Thyroid gland (tissue), 4 donors: ENCODE measurements around the gene NDUFV1. TPM values are rescaled to one million over a fixed set of nuclear protein-coding genes. Genes with fewer than 3 reads are reported as not detected.
"Not testable (repeated sequence)": the region's sequence is repeated elsewhere in the genome, so short reads cannot be mapped to it uniquely, and the experiment has no call there.

ENCODE experiments used
- DNase-seq, 2 donors: peaks; one replicate each; pipeline ENCODE4 v3.0.0-alpha.2; 2019
- H3K27ac ChIP-seq, 3 donors: fragments of 200-600 bp; sonication (generic); 1 replicate in 2 of 3; 2 replicates in 1 of 3; pipeline ENCODE4 v1.5.1; 2016 to 2019; ENCODE audit warnings: mild to moderate bottlenecking in 1 of 3, moderate library complexity in 1 of 3
- H3K27me3 ChIP-seq: fragments of 200-600 bp; sonication (generic); one replicate; pipeline ENCODE4 v1.5.1; 2019
- H3K36me3 ChIP-seq, 2 donors: fragments of 200-600 bp; sonication (generic); one replicate each; pipeline ENCODE4 v1.5.1; 2016 to 2019
- H3K4me1 ChIP-seq, 2 donors: fragments of 200-600 bp; sonication (generic); one replicate each; pipeline ENCODE4 v1.5.1; 2017 to 2019
- H3K4me3 ChIP-seq, 3 donors: fragments of 200-600 bp; sonication (generic); replicated peaks in 1 of 3; 1 replicate in 2 of 3; 2 replicates in 1 of 3; pipeline ENCODE4 v1.5.1; 2016; ENCODE audit warnings: mild to moderate bottlenecking in 1 of 3
- H3K9me3 ChIP-seq: fragments of 200-600 bp; sonication (generic); one replicate; pipeline ENCODE4 v1.5.1; 2017
- CTCF ChIP-seq, 6 experiments: fragments of 200-600 bp in 3 of 6; fragments of 450-650 bp in 3 of 6; sonication (generic) in 3 of 6; IDR thresholded peaks; one replicate each; pipeline ENCODE4 v1.5.1; 2016 to 2019; ENCODE audit warnings: antibody characterized with exemption in 6 of 6, mild to moderate bottlenecking in 2 of 6, inconsistent platforms in 1 of 6, moderate library complexity in 1 of 6
- POLR2A ChIP-seq, 2 donors: fragments of 450-650 bp; IDR thresholded peaks; one replicate each; pipeline ENCODE4 v1.6.1; 2017; ENCODE audit warnings: antibody characterized with exemption in 2 of 2, mild to moderate bottlenecking in 2 of 2, moderate library complexity in 1 of 2
- WGBS, 2 donors: methylation state at CpG; one replicate each; pipeline ENCODE4 v1.1.5; 2017; 5-methylcytosine and 5-hydroxymethylcytosine counted together
- intact Hi-C: fragments of 100-400 bp; cut with DNase I; formaldehyde crosslinking; loops from one replicate; pipeline ENCODE4 v1.15.1; 2023
- total RNA-seq, 4 donors: library from RNA; depleted of rRNA; stranded (reverse); fragments of >200 nt; gene quantifications; one replicate each; pipeline ENCODE4 v1.2.3, GENCODE V29; 2016

Gene NDUFV1
- total RNA-seq, 4 donors from 2014 or later = 323 to 401 (median 356) TPM

DNA sequence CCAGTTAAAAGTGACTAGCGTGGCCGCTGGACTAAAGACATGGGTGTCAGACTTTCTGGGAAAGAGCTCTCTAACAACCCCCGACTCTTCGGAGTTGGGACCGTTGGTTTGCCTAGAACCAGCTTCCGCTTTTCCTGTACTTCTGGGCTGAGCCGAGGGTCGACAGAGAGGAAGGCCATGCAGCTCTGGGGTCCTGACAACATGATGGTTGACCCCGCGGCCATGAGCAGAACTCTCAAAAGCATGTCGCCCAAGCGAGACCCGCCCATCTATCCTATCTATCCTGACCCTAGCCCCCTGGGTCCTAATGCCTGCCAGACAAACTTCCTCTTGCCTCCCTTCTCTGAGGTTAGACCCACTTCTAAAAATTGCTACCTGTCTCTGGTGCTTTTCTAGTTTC lies 13.9 kb downstream of the NDUFV1 start:
- H3K9me3 ChIP-seq, intact Hi-C loops, H3K36me3 ChIP-seq, H3K27ac ChIP-seq, DNase-seq, H3K4me3 ChIP-seq, H3K27me3 ChIP-seq: not testable (repeated sequence)
- peaks cover 12 to 16% of the 10 kb centered on the region in 2 donors for H3K4me1 ChIP-seq
- WGBS, 2 donors = 87% methylated on average over 13 of the region's 13 CpGs

DNA sequence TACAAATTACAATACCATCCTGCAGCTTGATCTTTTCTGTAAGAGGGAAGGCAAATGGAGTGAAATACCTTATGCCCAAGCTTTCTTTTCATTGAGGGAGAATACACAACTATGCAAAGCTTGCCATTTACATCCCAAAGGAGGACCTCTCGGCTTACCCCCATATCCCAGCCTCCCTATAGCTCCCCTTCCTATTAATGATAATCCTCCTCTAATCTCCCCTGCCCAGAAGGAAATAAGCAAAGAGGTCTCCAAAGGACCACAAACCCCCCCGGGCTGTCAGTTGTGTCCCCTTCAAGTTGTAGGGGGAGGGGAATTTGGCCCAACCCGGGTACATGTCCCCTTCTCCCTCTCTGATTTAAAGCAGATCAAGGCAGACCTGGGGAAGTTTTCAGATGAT lies 15.2 kb downstream of the NDUFV1 start:
- intact Hi-C loops, H3K4me1 ChIP-seq, H3K36me3 ChIP-seq, H3K27me3 ChIP-seq, DNase-seq, H3K9me3 ChIP-seq, H3K4me3 ChIP-seq, H3K27ac ChIP-seq: not testable (repeated sequence)
- 56 to 58% methylated on average over 3 of the region's 3 CpGs for WGBS, 2 donors

DNA sequence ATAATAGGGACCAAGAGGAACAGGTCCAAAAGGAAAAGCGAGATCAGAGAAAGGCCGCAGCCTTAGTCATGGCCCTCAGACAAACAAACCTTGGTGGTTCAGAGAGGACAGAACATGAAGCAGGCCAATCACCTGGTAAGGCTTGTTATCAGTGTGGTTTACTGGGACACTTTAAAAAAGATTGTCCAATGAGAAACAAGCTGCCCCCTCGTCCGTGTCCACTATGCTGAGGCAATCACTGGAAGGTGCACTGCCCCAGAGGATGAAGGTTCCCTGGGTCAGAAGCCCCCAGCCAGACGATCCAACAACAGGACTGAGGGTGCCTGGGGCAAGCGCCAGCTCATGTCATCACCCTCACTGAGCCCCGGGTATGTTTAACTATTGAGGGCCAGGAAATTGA lies 16.2 kb downstream of the NDUFV1 start:
- WGBS, 2 donors = 72 to 81% methylated on average over 7 of the region's 7 CpGs
- H3K4me1 ChIP-seq, H3K4me3 ChIP-seq, H3K27ac ChIP-seq, H3K27me3 ChIP-seq, H3K36me3 ChIP-seq, H3K9me3 ChIP-seq, intact Hi-C loops, DNase-seq: not testable (repeated sequence)

- H3K27ac ChIP-seq, H3K36me3 ChIP-seq, H3K4me1 ChIP-seq, H3K4me3 ChIP-seq, H3K9me3 ChIP-seq, DNase-seq, intact Hi-C loops, H3K27me3 ChIP-seq: not testable (repeated sequence)
- WGBS, 2 donors = 100% methylated on average over 1 of the region's 1 CpG
Measured at GRCh38 chr11:67623795-67624194, 17.1 kb downstream of the NDUFV1 start.

DNA sequence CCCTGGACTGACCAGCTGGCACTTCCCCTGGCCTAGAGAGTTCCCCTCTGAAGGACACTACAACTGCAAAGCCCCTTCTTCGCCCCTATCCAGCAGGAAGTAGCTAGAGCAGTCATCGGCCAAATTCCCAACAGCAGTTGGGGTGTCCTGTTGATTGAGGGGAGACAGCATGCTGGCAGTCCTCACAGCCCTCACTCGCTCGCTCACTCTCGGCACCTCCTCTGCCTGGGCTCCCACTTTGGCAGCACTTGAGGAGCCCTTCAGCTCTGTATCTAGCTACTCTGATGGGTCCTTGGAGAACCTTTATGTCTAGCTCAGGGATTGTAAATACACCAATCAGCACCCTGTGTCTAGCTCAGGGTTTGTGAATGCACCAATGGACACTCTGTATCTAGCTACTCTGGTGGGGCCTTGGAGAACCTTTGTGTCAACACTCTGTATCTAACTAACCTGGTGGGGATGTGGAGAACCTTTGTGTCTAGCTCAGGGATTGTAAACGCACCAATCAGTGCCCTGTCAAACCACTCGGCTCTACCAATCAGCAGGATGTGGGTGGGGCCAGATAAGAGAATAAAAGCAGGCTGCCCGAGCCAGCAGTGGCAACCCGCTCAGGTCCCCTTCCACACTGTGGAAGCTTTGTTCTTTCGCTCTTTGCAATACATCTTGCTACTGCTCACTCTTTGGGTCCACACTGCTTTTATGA lies 19.5 kb downstream of the NDUFV1 start:
- peaks cover 5 to 20% of the 10 kb centered on the region in 2 donors for H3K4me1 ChIP-seq
- intact Hi-C loops, DNase-seq, H3K27me3 ChIP-seq, H3K36me3 ChIP-seq, H3K9me3 ChIP-seq, H3K4me3 ChIP-seq: not testable (repeated sequence)
- WGBS, 2 donors = 89 to 93% methylated on average over 10 of the region's 10 CpGs
- H3K27ac ChIP-seq = peak overlapping the region in 2 of 3 donors; percentile 0 to 17

GRCh38 chr11:67626970-67627369 lies 20.2 kb downstream of the NDUFV1 start:
- Histone ChIP-seq H3K27ac (no peak overlapping the region), H3K27me3 (no peaks in the 10 kb centered on the region), H3K4me1 (peaks cover 5 to 21% of the 10 kb centered on the region in 2 donors), H3K9me3 (no peaks in the 10 kb centered on the region), H3K36me3 (no peaks in the 10 kb centered on the region), H3K4me3 (no peak overlapping the region)
- TF ChIP-seq POLR2A (IDR thresholded peaks at IDR 0.05) (no peak), CTCF (IDR thresholded peaks at IDR 0.05) (no peak)
- no peak for DNase-seq
- 91 to 93% methylated on average over 10 of the region's 10 CpGs for WGBS, 2 donors
- intact Hi-C loops = no loop called here

- H3K27ac ChIP-seq = no peak overlapping the region
- H3K27me3 ChIP-seq = no peaks in the 10 kb centered on the region
- intact Hi-C loops = no loop called here
- DNase-seq = no peak
- H3K9me3 ChIP-seq = no peaks in the 10 kb centered on the region
- H3K4me3 ChIP-seq = no peak overlapping the region
- H3K4me1 ChIP-seq = peaks cover 5 to 23% of the 10 kb centered on the region in 2 donors
- 92 to 95% methylated on average over 3 to 6 of the region's 6 CpGs for WGBS, 2 donors
- TF ChIP-seq CTCF (IDR thresholded peaks at IDR 0.05) = no peak
- no peak for TF ChIP-seq POLR2A (IDR thresholded peaks at IDR 0.05)
- no peaks in the 10 kb centered on the region for H3K36me3 ChIP-seq
Measured at GRCh38 chr11:67627441-67627811, 20.7 kb downstream of the NDUFV1 start.
